ENCODE results near the gene CCDC85C.

The CCDC85C gene

DNA sequence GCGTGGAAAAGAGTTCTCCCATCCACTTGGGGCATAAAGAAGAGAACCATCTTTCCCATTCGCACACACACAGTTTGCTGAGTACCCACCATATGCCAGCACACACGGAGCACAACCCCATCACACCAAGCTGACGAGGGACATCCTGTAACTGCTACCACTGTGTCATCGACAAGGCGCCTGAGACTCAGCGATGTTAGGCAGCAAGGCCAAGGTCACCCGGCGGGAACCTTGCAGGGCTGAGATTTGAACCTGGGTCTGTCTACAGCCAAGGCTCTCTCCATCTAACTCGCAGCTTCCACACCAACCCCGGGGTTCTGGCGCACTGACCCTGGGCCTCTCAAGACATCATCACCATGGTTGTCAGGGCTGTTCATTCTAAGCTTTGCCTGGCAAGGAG, 60.0 kb downstream of the CCDC85C start:
- Histone ChIP-seq H4K20me1 (ENCODE audit: insufficient read depth, low read length) (no peaks in the 10 kb centered on the region), H3K4me2 (ENCODE audit: low read length) (no peak overlapping the region), H3K9me3 (ENCODE audit: insufficient read depth, low read length) (no peaks in the 10 kb centered on the region), H3K27ac (ENCODE audit: low read length) (no peak overlapping the region), H3K4me1 (ENCODE audit: low read length) (peaks cover 9% of the 10 kb centered on the region; the same call in 1 of the 2 replicates), H2AFZ (ENCODE audit: low read depth, low read length) (no peak overlapping the region), H3K27me3 (ENCODE audit: low read depth, low read length) (peaks cover 13% of the 10 kb centered on the region), H3K36me3 (replicated peaks; ENCODE audit: low read depth, low read length) (no peaks in the 10 kb centered on the region), H3K9ac (ENCODE audit: low read length) (no peak overlapping the region), H3K4me3 (ENCODE audit: low read length) (no peak overlapping the region), H3K79me2 (ENCODE audit: low read length) (no peaks in the 10 kb centered on the region)
- TF ChIP-seq CTCF (IDR thresholded peaks at IDR 0.05; ENCODE audit: low read depth, low read length) (no peak), EZH2phosphoT487 (IDR thresholded peaks at IDR 0.05; ENCODE audit: low read depth) (no peak)

GRCh38 chr14:99543370-99543769, 60.6 kb downstream of the CCDC85C start:
- Histone ChIP-seq H2AFZ (ENCODE audit: low read depth, low read length) (no peak overlapping the region), H3K4me1 (ENCODE audit: low read length) (peaks cover 7% of the 10 kb centered on the region; the same call in 1 of the 2 replicates), H3K36me3 (replicated peaks; ENCODE audit: low read depth, low read length) (no peaks in the 10 kb centered on the region), H3K9ac (ENCODE audit: low read length) (no peak overlapping the region), H3K27me3 (ENCODE audit: low read depth, low read length) (peaks cover 10% of the 10 kb centered on the region), H4K20me1 (ENCODE audit: insufficient read depth, low read length) (no peaks in the 10 kb centered on the region), H3K27ac (ENCODE audit: low read length) (no peak overlapping the region), H3K9me3 (ENCODE audit: insufficient read depth, low read length) (no peaks in the 10 kb centered on the region), H3K79me2 (ENCODE audit: low read length) (no peaks in the 10 kb centered on the region), H3K4me3 (ENCODE audit: low read length) (no peak overlapping the region), H3K4me2 (ENCODE audit: low read length) (no peak overlapping the region)
- no peak for TF ChIP-seq EZH2phosphoT487 (IDR thresholded peaks at IDR 0.05; ENCODE audit: low read depth)
- TF ChIP-seq CTCF (IDR thresholded peaks at IDR 0.05; ENCODE audit: low read depth, low read length): no peak

- Histone ChIP-seq H3K36me3 (replicated peaks; ENCODE audit: low read depth, low read length) (no peaks in the 10 kb centered on the region), H3K27ac (ENCODE audit: low read length) (no peak overlapping the region), H4K20me1 (ENCODE audit: insufficient read depth, low read length) (no peaks in the 10 kb centered on the region), H3K4me2 (ENCODE audit: low read length) (no peak overlapping the region), H3K4me3 (ENCODE audit: low read length) (no peak overlapping the region), H2AFZ (ENCODE audit: low read depth, low read length) (no peak overlapping the region), H3K27me3 (ENCODE audit: low read depth, low read length) (peaks cover 6% of the 10 kb centered on the region), H3K9ac (ENCODE audit: low read length) (no peak overlapping the region), H3K4me1 (ENCODE audit: low read length) (peaks cover 7% of the 10 kb centered on the region; the same call in 1 of the 2 replicates), H3K79me2 (ENCODE audit: low read length) (no peaks in the 10 kb centered on the region), H3K9me3 (ENCODE audit: insufficient read depth, low read length) (no peaks in the 10 kb centered on the region)
- TF ChIP-seq EZH2phosphoT487 (IDR thresholded peaks at IDR 0.05; ENCODE audit: low read depth) (no peak), CTCF (IDR thresholded peaks at IDR 0.05; ENCODE audit: low read depth, low read length) (no peak)
Observed at GRCh38 chr14:99542566-99542965, 61.4 kb downstream of the CCDC85C start.

DNA sequence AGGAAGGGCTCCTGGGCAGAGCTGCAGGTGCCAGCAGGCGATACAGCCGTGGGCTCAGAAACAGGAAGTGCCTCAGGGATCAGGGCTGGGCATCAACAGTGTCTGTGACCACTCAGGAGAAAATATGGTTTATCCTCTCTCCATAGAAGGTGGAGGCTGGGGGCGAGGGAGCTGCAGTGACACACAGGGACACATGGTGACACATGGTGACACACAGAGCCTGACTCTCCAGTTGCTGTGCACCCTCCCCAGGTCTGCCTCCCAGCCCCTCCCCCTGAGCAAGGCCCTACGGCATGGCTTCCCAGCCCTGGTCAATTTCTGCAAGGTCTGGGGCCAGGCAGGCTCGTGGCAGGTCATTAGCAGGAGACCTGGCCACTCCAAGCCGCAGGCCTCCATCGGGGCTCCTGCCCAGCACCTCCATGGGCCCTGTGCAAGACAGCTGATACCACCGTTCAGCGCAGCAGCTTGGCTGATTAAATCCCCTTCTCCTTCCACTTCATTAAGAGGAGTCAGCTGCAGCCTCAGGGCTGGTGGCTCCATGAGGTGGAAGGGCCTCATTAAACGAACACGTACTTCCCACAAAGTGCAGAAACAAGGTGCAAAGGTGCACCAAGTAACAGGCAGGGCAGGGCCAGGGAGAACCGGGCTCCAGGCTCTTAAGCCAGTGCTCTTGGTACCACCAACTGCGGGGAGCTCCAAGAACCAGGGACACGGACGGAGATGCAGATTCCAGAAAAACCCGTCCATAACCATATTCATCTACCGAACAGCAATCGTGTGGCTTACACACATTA, 62.1 kb downstream of the CCDC85C start:
- TF ChIP-seq EZH2phosphoT487 (IDR thresholded peaks at IDR 0.05; ENCODE audit: low read depth): no peak
- no peak for TF ChIP-seq CTCF (IDR thresholded peaks at IDR 0.05; ENCODE audit: low read depth, low read length)

More for the DNA sequence above, 62.1 kb downstream of the CCDC85C start:
- Histone ChIP-seq H4K20me1 (ENCODE audit: insufficient read depth, low read length) (no peaks in the 10 kb centered on the region), H3K36me3 (replicated peaks; ENCODE audit: low read depth, low read length) (no peaks in the 10 kb centered on the region), H3K27ac (ENCODE audit: low read length) (no peak overlapping the region), H3K79me2 (ENCODE audit: low read length) (no peaks in the 10 kb centered on the region), H2AFZ (ENCODE audit: low read depth, low read length) (no peak overlapping the region), H3K4me1 (ENCODE audit: low read length) (peaks cover 7% of the 10 kb centered on the region; the same call in 1 of the 2 replicates), H3K9ac (ENCODE audit: low read length) (no peak overlapping the region), H3K9me3 (ENCODE audit: insufficient read depth, low read length) (no peaks in the 10 kb centered on the region), H3K27me3 (ENCODE audit: low read depth, low read length) (peaks cover 6% of the 10 kb centered on the region), H3K4me3 (ENCODE audit: low read length) (no peak overlapping the region), H3K4me2 (ENCODE audit: low read length) (no peak overlapping the region)
